H1 (cell line): Measurements from ENCODE around the gene LGALS9. TPM values are rescaled to one million over a fixed set of nuclear protein-coding genes. Genes with fewer than 3 reads are reported as not detected.

Source experiments
- CTCF ChIA-PET: fragments of 300-600 bp; sonication (Branson Sonifier 250); formaldehyde crosslinking; loops from one replicate; lab custom pipeline; 2021; ENCODE audit not compliant: partially characterized antibody; lab: Charles Lee
- POLR2A ChIA-PET: fragments of 300-600 bp; sonication (Branson Sonifier 250); formaldehyde crosslinking; loops from one replicate; lab custom pipeline; 2021; ENCODE audit warnings: inconsistent platforms; ENCODE audit not compliant: partially characterized antibody; lab: Charles Lee
- DNase-seq, 2 experiments: peaks; one replicate each; pipeline versions ENCODE4 v3.0.0 to v3.0.0-alpha.2; 2010 to 2022; ENCODE audit warnings: low spot score in 2 of 2, low read depth in 1 of 2, mixed read lengths in 1 of 2
- FAIRE-seq: peaks from 2 replicates; lab custom pipeline; 2011; peaks lifted over from hg19 to GRCh38; lab: Jason Lieb, UNC
- H2AFZ ChIP-seq: 2 replicates; pipeline ENCODE4 v1.8.1; 2012; ENCODE audit warnings: low read length, inconsistent platforms
- H2AK5ac ChIP-seq: 2 replicates; pipeline ENCODE4 v1.6.1; 2013; ENCODE audit warnings: low read depth, low read length
- H2BK120ac ChIP-seq: replicated peaks from 2 replicates; pipeline ENCODE3; 2013; ENCODE audit warnings: low read depth, low read length, inconsistent platforms
- H2BK12ac ChIP-seq: 2 replicates; pipeline ENCODE4 v1.6.1; 2013; ENCODE audit warnings: low read depth, low read length
- H2BK15ac ChIP-seq: 2 replicates; pipeline ENCODE4 v1.6.1; 2013; ENCODE audit warnings: low read length
- H2BK20ac ChIP-seq: 2 replicates; pipeline ENCODE4 v1.6.1; 2013; ENCODE audit warnings: low read length
- H2BK5ac ChIP-seq: 2 replicates; pipeline ENCODE4 v1.6.1; 2013; ENCODE audit warnings: low read depth, low read length
- H3K14ac ChIP-seq: 2 replicates; pipeline ENCODE4 v1.6.1; 2013; ENCODE audit warnings: inconsistent platforms; ENCODE audit not compliant: insufficient read length
- H3K18ac ChIP-seq: 2 replicates; pipeline ENCODE4 v1.6.1; 2013; ENCODE audit warnings: low read length; ENCODE audit errors: extremely low read depth
- H3K23ac ChIP-seq: 2 replicates; pipeline ENCODE4 v1.6.1; 2013; ENCODE audit warnings: inconsistent platforms; ENCODE audit not compliant: insufficient read length
- H3K23me2 ChIP-seq: 2 replicates; pipeline ENCODE4 v1.6.1; 2013; ENCODE audit warnings: low read depth, low read length
- H3K27ac ChIP-seq: 2 replicates; pipeline ENCODE4 v1.6.1; 2011; ENCODE audit warnings: low read depth, low read length, inconsistent platforms
- H3K27me3 ChIP-seq, 4 experiments: replicated peaks in 1 of 4; 1 replicate in 1 of 4; 2 replicates in 3 of 4; pipeline versions ENCODE4 v1.6.1 to v1.8.1; 2011 to 2013; ENCODE audit warnings: low read length in 3 of 4, mild to moderate bottlenecking in 3 of 4, inconsistent platforms in 2 of 4, mixed read lengths in 2 of 4, moderate library complexity in 1 of 4; ENCODE audit not compliant: control insufficient read depth in 3 of 4, insufficient read depth in 3 of 4; ENCODE audit errors: extremely low read depth in 1 of 4
- H3K36me3 ChIP-seq, 4 experiments: 2 replicates each; pipeline versions ENCODE4 v1.6.1 to v1.8.1; 2011 to 2013; ENCODE audit warnings: mild to moderate bottlenecking in 4 of 4, low read length in 3 of 4, moderate library complexity in 2 of 4, control low read depth in 1 of 4, inconsistent platforms in 1 of 4; ENCODE audit not compliant: insufficient read depth in 4 of 4, control insufficient read depth in 2 of 4
- H3K4ac ChIP-seq: replicated peaks from 2 replicates; pipeline ENCODE3; 2013; ENCODE audit warnings: low read length, low read depth, mixed read lengths, inconsistent platforms; ENCODE audit not compliant: insufficient read length
- H3K4me1 ChIP-seq, 4 experiments: replicated peaks in 1 of 4; 1 replicate in 1 of 4; 2 replicates in 3 of 4; pipeline versions ENCODE4 v1.6.1 to v1.8.1; 2011 to 2013; ENCODE audit warnings: low read length in 3 of 4, inconsistent platforms in 2 of 4, mixed read lengths in 1 of 4; ENCODE audit not compliant: insufficient read depth in 4 of 4, control insufficient read depth in 3 of 4
- H3K4me2 ChIP-seq, 2 experiments: 2 replicates each; pipeline versions ENCODE4 v1.6.1 to v1.8.1; 2011 to 2013; ENCODE audit warnings: low read depth in 2 of 2, low read length in 2 of 2, control low read depth in 1 of 2, inconsistent platforms in 1 of 2, mild to moderate bottlenecking in 1 of 2; ENCODE audit not compliant: insufficient read depth in 1 of 2
- H3K4me3 ChIP-seq, 4 experiments: fragments of 200-600, 300-600 bp in 1 of 4; sonication (generic), shearing (Covaris generic), sonication (Bioruptor Twin) in 1 of 4; 2 replicates each; pipeline versions ENCODE4 v1.5.1 to v1.8.1; 2011 to 2016; ENCODE audit warnings: low read length in 4 of 4, low read depth in 3 of 4, control low read depth in 2 of 4, inconsistent platforms in 2 of 4, mild to moderate bottlenecking in 2 of 4, mixed read lengths in 1 of 4, moderate library complexity in 1 of 4; ENCODE audit not compliant: insufficient read depth in 2 of 4; ENCODE audit errors: extremely low read depth in 1 of 4
- H3K56ac ChIP-seq: replicated peaks from 2 replicates; pipeline ENCODE3; 2013; ENCODE audit warnings: low read depth, mild to moderate bottlenecking, mixed read lengths, low read length, inconsistent platforms; ENCODE audit not compliant: insufficient read length
- H3K79me1 ChIP-seq: 2 replicates; pipeline ENCODE4 v1.6.1; 2013; ENCODE audit warnings: low read depth, low read length, control low read depth
- H3K79me2 ChIP-seq, 2 experiments: 2 replicates each; pipeline versions ENCODE4 v1.6.1 to v1.8.1; 2012 to 2013; ENCODE audit warnings: low read length in 2 of 2, mild to moderate bottlenecking in 2 of 2, inconsistent platforms in 1 of 2; ENCODE audit not compliant: insufficient read depth in 2 of 2, control insufficient read depth in 1 of 2
- H3K9ac ChIP-seq, 4 experiments: replicated peaks in 1 of 4; 1 replicate in 1 of 4; 2 replicates in 3 of 4; pipeline versions ENCODE4 v1.6.1 to v1.8.1; 2011 to 2013; ENCODE audit warnings: low read depth in 3 of 4, low read length in 3 of 4, control low read depth in 2 of 4, mild to moderate bottlenecking in 2 of 4, moderate library complexity in 2 of 4, inconsistent platforms in 1 of 4; ENCODE audit errors: extremely low read depth in 1 of 4
- H3K9me3 ChIP-seq, 2 experiments: 2 replicates each; pipeline versions ENCODE4 v1.6.1 to v1.8.1; 2012 to 2013; ENCODE audit warnings: mild to moderate bottlenecking in 2 of 2, moderate library complexity in 2 of 2, control low read depth in 1 of 2, inconsistent platforms in 1 of 2, low read depth in 1 of 2, low read length in 1 of 2, mixed read lengths in 1 of 2; ENCODE audit not compliant: insufficient read depth in 2 of 2
- H4K20me1 ChIP-seq, 2 experiments: replicated peaks in 1 of 2; 2 replicates each; pipeline versions ENCODE3 to v1.8.1; 2011 to 2013; ENCODE audit warnings: inconsistent platforms in 2 of 2, low read length in 2 of 2, mild to moderate bottlenecking in 1 of 2; ENCODE audit not compliant: insufficient read depth in 2 of 2, control insufficient read depth in 1 of 2
- H4K5ac ChIP-seq: 2 replicates; pipeline ENCODE4 v1.6.1; 2013; ENCODE audit warnings: low read length, low read depth, mixed read lengths, inconsistent platforms; ENCODE audit not compliant: insufficient read length
- H4K8ac ChIP-seq: 2 replicates; pipeline ENCODE4 v1.8.0; 2013; ENCODE audit warnings: mild to moderate bottlenecking, moderate library complexity, low read length, inconsistent platforms; ENCODE audit not compliant: insufficient read depth; ENCODE audit errors: extremely low read depth
- H4K91ac ChIP-seq: replicated peaks from 2 replicates; pipeline ENCODE3; 2013; ENCODE audit warnings: low read length, mixed read lengths, inconsistent platforms; ENCODE audit not compliant: insufficient read length
- ATF2 ChIP-seq: IDR thresholded peaks from 2 replicates; pipeline ENCODE4 v1.6.1; 2012; ENCODE audit warnings: low read length, inconsistent platforms
- FOSL1 ChIP-seq: IDR thresholded peaks from 2 replicates; pipeline ENCODE4 v1.6.1; 2011; ENCODE audit warnings: mild to moderate bottlenecking, low read depth, low read length, moderate library complexity; ENCODE audit not compliant: insufficient read depth
- GABPA ChIP-seq: IDR thresholded peaks from 2 replicates; pipeline ENCODE4 v1.6.1; 2011; ENCODE audit warnings: mild to moderate bottlenecking, low read length, moderate library complexity, borderline replicate concordance; ENCODE audit not compliant: insufficient read depth
- RAD21 ChIP-seq, 2 experiments: IDR thresholded peaks in 1 of 2; conservative IDR thresholded peaks in 1 of 2; 2 replicates each; pipeline ENCODE4 v1.6.1; 2011; ENCODE audit warnings: low read depth in 2 of 2, low read length in 2 of 2, improper control_type of control experiment in 1 of 2, inconsistent platforms in 1 of 2, mild to moderate bottlenecking in 1 of 2, moderate library complexity in 1 of 2
- RBBP5 ChIP-seq: IDR thresholded peaks from 2 replicates; pipeline ENCODE4 v1.7.1; 2012; ENCODE audit warnings: low read depth, mild to moderate bottlenecking, inconsistent platforms, low read length, moderate library complexity, borderline replicate concordance
- RNF2 ChIP-seq: fragments of 200-900, 300-1000 bp; sonication (generic); IDR thresholded peaks from 2 replicates; pipeline ENCODE4 v1.7.1; 2016; ENCODE audit warnings: borderline replicate concordance, low read depth, mild to moderate bottlenecking, antibody characterized with exemption, low read length; ENCODE audit not compliant: poor library complexity, severe bottlenecking; ENCODE audit errors: missing control alignments
- TAF1 ChIP-seq: IDR thresholded peaks from 2 replicates; pipeline ENCODE4 v1.6.1; 2011; ENCODE audit warnings: mild to moderate bottlenecking, low read depth, low read length
- WGBS, 2 experiments: shearing (Covaris generic) in 1 of 2; methylation state at CpG; one replicate each; pipeline versions ENCODE4 v1.1.6 to v1.1.7; 2013 to 2015; ENCODE audit warnings: low lambda C conversion rate in 2 of 2, mixed read lengths in 2 of 2, inconsistent platforms in 1 of 2, low coverage in 1 of 2, missing lambda C conversion rate in 1 of 2; ENCODE audit not compliant: insufficient replicate concordance in 2 of 2, insufficient coverage in 1 of 2, insufficient read length in 1 of 2; ENCODE audit errors: extremely low coverage in 1 of 2, missing lambda C conversion rate in 1 of 2; 5-methylcytosine and 5-hydroxymethylcytosine counted together
- polyA plus RNA-seq, 7 experiments: library from polyadenylated mRNA; depleted of rRNA in 3 of 7; stranded (reverse) in 5 of 7; unstranded in 2 of 7; fragments of >200 nt in 5 of 7; fragments of 200-250 nt in 2 of 7; gene quantifications; 1 replicate in 5 of 7; 2 replicates in 1 of 7; 4 replicates in 1 of 7; pipeline versions ENCODE4 v1.2.1 to v1.2.3, GENCODE V29; 2011 to 2013; ENCODE audit warnings: missing spikeins in 2 of 7, mixed read lengths in 2 of 7
- total RNA-seq: library from RNA; stranded (reverse); fragmentation: NEBNext Ultra II Directional; extraction: Animal tissue kit (Norgen Biotek cat#: 25700); gene quantifications from 2 replicates; pipeline ENCODE4 v1.2.1, GENCODE V29; 2021

Gene LGALS9
- total and polyA plus RNA-seq, 2 of the 8 experiments (the other 6 are each of a cell fraction or from before 2014, with no cell fraction given) = 0.95 to 1.7 TPM

- FAIRE-seq (no peak), DNase-seq (no peak)
- Histone ChIP-seq H3K4me2 (no peak overlapping the region), H2BK15ac (no peak overlapping the region), H2AK5ac (no peak overlapping the region), H4K8ac (no peak overlapping the region), H2BK20ac (no peak overlapping the region), H3K23ac (no peak overlapping the region), H4K5ac (no peak overlapping the region), H3K9ac (no peak overlapping the region), H2BK12ac (no peak overlapping the region), H3K79me1 (no peaks in the 10 kb centered on the region), H3K9me3 (no peaks in the 10 kb centered on the region), H4K20me1 (peaks cover 0 to 3% of the 10 kb centered on the region in 2 experiments), H3K14ac (no peak overlapping the region), H2BK5ac (no peak overlapping the region), H3K4me1 (no peaks in the 10 kb centered on the region; a peak in 1 of 7 replicates), H3K4me3 (no peak overlapping the region), H3K4ac (no peak overlapping the region), H3K36me3 (peaks cover 0 to 3% (median 1%) of the 10 kb centered on the region in 4 experiments; a peak in 3 of 8 replicates), H3K27me3 (no peaks in the 10 kb centered on the region), H3K27ac (no peak overlapping the region), H3K56ac (no peak overlapping the region), H3K23me2 (no peaks in the 10 kb centered on the region), H3K79me2 (no peaks in the 10 kb centered on the region), H2AFZ (no peak overlapping the region), H4K91ac (no peak overlapping the region), H3K18ac (no peak overlapping the region), H2BK120ac (no peak overlapping the region)
- 96% methylated on average over 8 of the region's 8 CpGs; no CpG with 5 or more reads in 1 of the 2 experiments for WGBS, 2 experiments
- ChIA-PET POLR2A (interaction anchor here (1.1 kb wide), 1 partner anchor 69 kb away, joined by 3 read pairs; no protein-coding TSS in a partner anchor), CTCF (interaction anchor here (0.6 to 13.1 kb wide), 47 partner anchors 9 to 364 kb away, joined by 3 to 305 read pairs (median 5); partner anchors contain the start of gene KSR1)
- TF ChIP-seq GABPA (no peak), RAD21 (IDR thresholded peaks at IDR 0.05 in 1 of 2, conservative IDR thresholded peaks at IDR 0.05 in 1 of 2; ENCODE audit: low read depth in 2 of 2, low read length in 2 of 2) (no peak), FOSL1 (no peak), RNF2 (no peak), ATF2 (no peak), RBBP5 (no peak), TAF1 (no peak)
These were observed 30.5 kb upstream of the LGALS9 start for GRCh38 chr17:27600471-27600870.
